Liver (tissue), 9 donors: ENCODE results near the gene ELL2. TPM values are rescaled to one million over a fixed set of nuclear protein-coding genes. Genes with fewer than 3 reads are reported as not detected.

Source experiments
- DNase-seq: peaks from one replicate; pipeline ENCODE4 v3.0.0-alpha.2; 2017; ENCODE audit warnings: low spot score
- H3K27ac ChIP-seq, 2 donors: one replicate each; pipeline ENCODE4 v1.7.0; 2013; ENCODE audit warnings: inconsistent platforms in 2 of 2, low read length in 2 of 2, control low read depth in 1 of 2, low read depth in 1 of 2, mild to moderate bottlenecking in 1 of 2
- H3K27me3 ChIP-seq, 4 donors: one replicate each; pipeline versions ENCODE4 v1.6.1 to v1.7.0; 2013; ENCODE audit warnings: low read length in 3 of 4, inconsistent platforms in 1 of 4, mild to moderate bottlenecking in 1 of 4, moderate library complexity in 1 of 4; ENCODE audit not compliant: control insufficient read depth in 4 of 4, insufficient read depth in 4 of 4
- H3K36me3 ChIP-seq, 4 donors: one replicate each; pipeline versions ENCODE4 v1.6.1 to v1.7.0; 2013; ENCODE audit warnings: low read length in 3 of 4, mild to moderate bottlenecking in 3 of 4, low read depth in 1 of 4, moderate library complexity in 1 of 4; ENCODE audit not compliant: control insufficient read depth in 4 of 4, insufficient read depth in 3 of 4
- H3K4me1 ChIP-seq, 4 donors: one replicate each; pipeline versions ENCODE4 v1.6.1 to v1.7.0; 2013; ENCODE audit warnings: low read length in 3 of 4, mild to moderate bottlenecking in 3 of 4, moderate library complexity in 1 of 4; ENCODE audit not compliant: control insufficient read depth in 4 of 4, insufficient read depth in 4 of 4
- H3K4me3 ChIP-seq, 3 donors: one replicate each; pipeline versions ENCODE4 v1.6.1 to v1.7.0; 2013; ENCODE audit warnings: low read length in 3 of 3, control low read depth in 1 of 3, low read depth in 1 of 3, mild to moderate bottlenecking in 1 of 3
- H3K9ac ChIP-seq, 2 donors: one replicate each; pipeline ENCODE4 v1.7.0; 2013; ENCODE audit warnings: low read length in 2 of 2, mild to moderate bottlenecking in 2 of 2, moderate library complexity in 2 of 2, control low read depth in 1 of 2, low read depth in 1 of 2
- H3K9me3 ChIP-seq, 4 donors: one replicate each; pipeline versions ENCODE4 v1.6.1 to v1.7.0; 2013; ENCODE audit warnings: low read length in 3 of 4; ENCODE audit not compliant: control insufficient read depth in 4 of 4
- FOXA1 ChIP-seq: IDR thresholded peaks from 2 replicates; pipeline ENCODE4 v1.6.1; 2016; ENCODE audit warnings: antibody characterized with exemption
- FOXA2 ChIP-seq: IDR thresholded peaks from 2 replicates; pipeline ENCODE4 v1.6.1; 2016; ENCODE audit warnings: antibody characterized with exemption
- GABPA ChIP-seq, 2 donors: IDR thresholded peaks in 1 of 2; conservative IDR thresholded peaks in 1 of 2; 2 replicates each; pipeline ENCODE4 v1.6.1; 2016; ENCODE audit warnings: antibody characterized with exemption in 2 of 2, mild to moderate bottlenecking in 1 of 2, moderate library complexity in 1 of 2
- HNF4A ChIP-seq, 2 donors: conservative IDR thresholded peaks; 2 replicates each; pipeline ENCODE4 v1.6.1; 2016; ENCODE audit warnings: antibody characterized with exemption in 2 of 2, mild to moderate bottlenecking in 2 of 2
- HNF4G ChIP-seq: IDR thresholded peaks from 2 replicates; pipeline ENCODE4 v1.6.1; 2016; ENCODE audit warnings: antibody characterized with exemption
- JUND ChIP-seq, 2 donors: IDR thresholded peaks; 2 replicates each; pipeline ENCODE4 v1.6.1; 2016; ENCODE audit warnings: antibody characterized with exemption in 2 of 2
- NR2F2 ChIP-seq: IDR thresholded peaks from 2 replicates; pipeline ENCODE4 v1.6.1; 2016; ENCODE audit warnings: antibody characterized with exemption
- RAD21 ChIP-seq, 2 donors: IDR thresholded peaks; 2 replicates each; pipeline ENCODE4 v1.6.1; 2016; ENCODE audit warnings: antibody characterized with exemption in 2 of 2, mild to moderate bottlenecking in 2 of 2
- RXRA ChIP-seq, 2 donors: IDR thresholded peaks; 2 replicates each; pipeline ENCODE4 v1.6.1; 2017 to 2018; ENCODE audit warnings: antibody characterized with exemption in 2 of 2, mild to moderate bottlenecking in 1 of 2
- TAF1 ChIP-seq: conservative IDR thresholded peaks from 2 replicates; pipeline ENCODE4 v1.6.1; 2016; ENCODE audit warnings: antibody characterized with exemption, mild to moderate bottlenecking
- YY1 ChIP-seq: IDR thresholded peaks from 2 replicates; pipeline ENCODE4 v1.6.1; 2016; ENCODE audit warnings: antibody characterized with exemption, mild to moderate bottlenecking
- WGBS: extraction: QIAGEN DNeasy Blood & Tissue Kit; methylation state at CpG from one replicate; pipeline ENCODE4 v1.1.7; 2013; 5-methylcytosine and 5-hydroxymethylcytosine counted together
- polyA plus RNA-seq, 2 donors: library from polyadenylated mRNA; stranded (reverse) in 1 of 2; unstranded in 1 of 2; fragments of 200-250 nt in 1 of 2; fragments of >200 nt in 1 of 2; fragmentation: Nextera tagmentation in 1 of 2; extraction: Ambion mirVana in 1 of 2; gene quantifications; one replicate each; pipeline versions ENCODE4 v1.2.1 to v1.2.3, GENCODE V29; 2013 to 2015
- total RNA-seq, 2 donors: library from RNA; depleted of rRNA; stranded (reverse); fragments of >200 nt; gene quantifications; one replicate each; pipeline ENCODE4 v1.2.3, GENCODE V29; 2014
- TF ChIP-seq, protein P1 (sequence below): IDR thresholded peaks from 2 replicates; pipeline ENCODE4 v1.6.1; 2016; ENCODE audit warnings: antibody characterized with exemption
- TF ChIP-seq, protein P2 (sequence below): fragments of 150-350 bp; IDR thresholded peaks from 2 replicates; pipeline ENCODE4 v1.5.1; 2017; ENCODE audit warnings: improper control_type of control experiment, low read depth, low read length; ENCODE audit not compliant: missing input control
- TF ChIP-seq, protein P3 (sequence below): IDR thresholded peaks from 2 replicates; pipeline ENCODE4 v1.6.1; 2016; ENCODE audit warnings: antibody characterized with exemption, mild to moderate bottlenecking
- TF ChIP-seq, protein P4 (sequence below): IDR thresholded peaks from 2 replicates; pipeline ENCODE4 v1.6.1; 2016; ENCODE audit warnings: antibody characterized with exemption
- TF ChIP-seq, protein P5 (sequence below): IDR thresholded peaks from 2 replicates; pipeline ENCODE4 v1.6.1; 2016; ENCODE audit warnings: antibody characterized with exemption
- donor health status: healthy.
- donor health status: healthy.
- donor health status: healthy.
- donor health status: healthy.
- donor health status: healthy.

Gene ELL2
- total and polyA plus RNA-seq, 4 donors = 21.0 to 64.5 (median 45.9) TPM

DNA sequence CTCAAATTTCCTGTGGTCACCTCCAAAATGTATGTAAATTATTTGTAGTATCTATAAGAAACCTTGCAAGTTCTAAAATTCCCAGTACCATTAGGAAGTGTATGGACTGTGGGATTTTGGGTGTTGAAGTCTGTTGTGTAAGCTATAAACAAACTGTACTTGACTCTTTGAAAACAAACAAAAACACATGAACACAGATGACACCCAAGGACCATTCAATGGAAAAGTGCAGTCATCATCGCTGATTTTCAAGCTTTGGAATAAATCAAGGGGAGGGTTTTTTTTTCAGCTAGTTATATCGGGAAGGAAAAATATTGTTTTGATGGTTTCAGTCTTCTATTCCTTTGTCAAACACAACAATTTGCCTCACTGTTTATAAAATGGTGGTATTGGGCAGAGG lies 49.6 kb downstream of the ELL2 start:
- WGBS = 58% methylated on average over 2 of the region's 2 CpGs
- H3K27me3 ChIP-seq = no peaks in the 10 kb centered on the region
- TF ChIP-seq GABPA (IDR thresholded peaks at IDR 0.05 in 1 of 2, conservative IDR thresholded peaks at IDR 0.05 in 1 of 2) (no peak), JUND (IDR thresholded peaks at IDR 0.05) (peak; percentile 73 to 90), RXRA (IDR thresholded peaks at IDR 0.05) (peak in 1 of 2 donors; percentile 18)
- TF ChIP-seq, protein P1, sequence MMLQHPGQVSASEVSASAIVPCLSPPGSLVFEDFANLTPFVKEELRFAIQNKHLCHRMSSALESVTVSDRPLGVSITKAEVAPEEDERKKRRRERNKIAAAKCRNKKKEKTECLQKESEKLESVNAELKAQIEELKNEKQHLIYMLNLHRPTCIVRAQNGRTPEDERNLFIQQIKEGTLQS = peak; percentile 68
- H3K36me3 ChIP-seq = peaks cover 3 to 28% (median 23%) of the 10 kb centered on the region in 4 donors
- H3K9me3 ChIP-seq = no peaks in the 10 kb centered on the region
- no peak overlapping the region for H3K4me3 ChIP-seq
- H3K9ac ChIP-seq = no peak overlapping the region
- peaks cover 5 to 19% (median 15%) of the 10 kb centered on the region in 4 donors for H3K4me1 ChIP-seq
- DNase-seq = no peak
- peak overlapping the region; percentile 31 to 35 for H3K27ac ChIP-seq

DNA sequence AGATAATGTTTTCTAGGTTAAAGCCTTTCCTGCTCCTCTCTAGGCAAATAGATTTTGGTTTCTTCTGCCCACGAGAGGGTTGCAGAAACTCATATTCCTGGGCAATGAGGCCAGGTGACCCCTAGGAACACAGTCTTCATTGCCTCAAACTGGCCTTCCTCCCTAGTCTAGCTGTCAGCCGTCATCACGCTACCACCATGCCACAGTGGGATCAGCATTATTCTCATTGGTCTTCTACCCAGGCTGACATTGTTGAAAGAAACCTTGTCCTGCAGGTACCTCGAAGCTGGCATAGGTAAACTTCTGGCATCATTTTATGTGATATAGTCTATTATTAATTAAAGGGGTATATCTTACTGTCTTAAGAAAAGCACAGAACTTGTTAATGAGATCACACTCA lies 51.1 kb downstream of the ELL2 start:
- TF ChIP-seq FOXA1 (no peak), NR2F2 (no peak), YY1 (no peak), JUND (IDR thresholded peaks at IDR 0.05) (no peak), TAF1 (no peak), FOXA2 (no peak), HNF4A (conservative IDR thresholded peaks at IDR 0.05) (no peak), HNF4G (no peak), RXRA (IDR thresholded peaks at IDR 0.05) (no peak), GABPA (IDR thresholded peaks at IDR 0.05 in 1 of 2, conservative IDR thresholded peaks at IDR 0.05 in 1 of 2) (no peak), RAD21 (IDR thresholded peaks at IDR 0.05) (no peak)
- TF ChIP-seq, protein P2, sequence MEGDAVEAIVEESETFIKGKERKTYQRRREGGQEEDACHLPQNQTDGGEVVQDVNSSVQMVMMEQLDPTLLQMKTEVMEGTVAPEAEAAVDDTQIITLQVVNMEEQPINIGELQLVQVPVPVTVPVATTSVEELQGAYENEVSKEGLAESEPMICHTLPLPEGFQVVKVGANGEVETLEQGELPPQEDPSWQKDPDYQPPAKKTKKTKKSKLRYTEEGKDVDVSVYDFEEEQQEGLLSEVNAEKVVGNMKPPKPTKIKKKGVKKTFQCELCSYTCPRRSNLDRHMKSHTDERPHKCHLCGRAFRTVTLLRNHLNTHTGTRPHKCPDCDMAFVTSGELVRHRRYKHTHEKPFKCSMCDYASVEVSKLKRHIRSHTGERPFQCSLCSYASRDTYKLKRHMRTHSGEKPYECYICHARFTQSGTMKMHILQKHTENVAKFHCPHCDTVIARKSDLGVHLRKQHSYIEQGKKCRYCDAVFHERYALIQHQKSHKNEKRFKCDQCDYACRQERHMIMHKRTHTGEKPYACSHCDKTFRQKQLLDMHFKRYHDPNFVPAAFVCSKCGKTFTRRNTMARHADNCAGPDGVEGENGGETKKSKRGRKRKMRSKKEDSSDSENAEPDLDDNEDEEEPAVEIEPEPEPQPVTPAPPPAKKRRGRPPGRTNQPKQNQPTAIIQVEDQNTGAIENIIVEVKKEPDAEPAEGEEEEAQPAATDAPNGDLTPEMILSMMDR = no peak
- TF ChIP-seq, protein P1 = no peak
- TF ChIP-seq, protein P3, sequence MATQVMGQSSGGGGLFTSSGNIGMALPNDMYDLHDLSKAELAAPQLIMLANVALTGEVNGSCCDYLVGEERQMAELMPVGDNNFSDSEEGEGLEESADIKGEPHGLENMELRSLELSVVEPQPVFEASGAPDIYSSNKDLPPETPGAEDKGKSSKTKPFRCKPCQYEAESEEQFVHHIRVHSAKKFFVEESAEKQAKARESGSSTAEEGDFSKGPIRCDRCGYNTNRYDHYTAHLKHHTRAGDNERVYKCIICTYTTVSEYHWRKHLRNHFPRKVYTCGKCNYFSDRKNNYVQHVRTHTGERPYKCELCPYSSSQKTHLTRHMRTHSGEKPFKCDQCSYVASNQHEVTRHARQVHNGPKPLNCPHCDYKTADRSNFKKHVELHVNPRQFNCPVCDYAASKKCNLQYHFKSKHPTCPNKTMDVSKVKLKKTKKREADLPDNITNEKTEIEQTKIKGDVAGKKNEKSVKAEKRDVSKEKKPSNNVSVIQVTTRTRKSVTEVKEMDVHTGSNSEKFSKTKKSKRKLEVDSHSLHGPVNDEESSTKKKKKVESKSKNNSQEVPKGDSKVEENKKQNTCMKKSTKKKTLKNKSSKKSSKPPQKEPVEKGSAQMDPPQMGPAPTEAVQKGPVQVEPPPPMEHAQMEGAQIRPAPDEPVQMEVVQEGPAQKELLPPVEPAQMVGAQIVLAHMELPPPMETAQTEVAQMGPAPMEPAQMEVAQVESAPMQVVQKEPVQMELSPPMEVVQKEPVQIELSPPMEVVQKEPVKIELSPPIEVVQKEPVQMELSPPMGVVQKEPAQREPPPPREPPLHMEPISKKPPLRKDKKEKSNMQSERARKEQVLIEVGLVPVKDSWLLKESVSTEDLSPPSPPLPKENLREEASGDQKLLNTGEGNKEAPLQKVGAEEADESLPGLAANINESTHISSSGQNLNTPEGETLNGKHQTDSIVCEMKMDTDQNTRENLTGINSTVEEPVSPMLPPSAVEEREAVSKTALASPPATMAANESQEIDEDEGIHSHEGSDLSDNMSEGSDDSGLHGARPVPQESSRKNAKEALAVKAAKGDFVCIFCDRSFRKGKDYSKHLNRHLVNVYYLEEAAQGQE = no peak
- TF ChIP-seq, protein P4, sequence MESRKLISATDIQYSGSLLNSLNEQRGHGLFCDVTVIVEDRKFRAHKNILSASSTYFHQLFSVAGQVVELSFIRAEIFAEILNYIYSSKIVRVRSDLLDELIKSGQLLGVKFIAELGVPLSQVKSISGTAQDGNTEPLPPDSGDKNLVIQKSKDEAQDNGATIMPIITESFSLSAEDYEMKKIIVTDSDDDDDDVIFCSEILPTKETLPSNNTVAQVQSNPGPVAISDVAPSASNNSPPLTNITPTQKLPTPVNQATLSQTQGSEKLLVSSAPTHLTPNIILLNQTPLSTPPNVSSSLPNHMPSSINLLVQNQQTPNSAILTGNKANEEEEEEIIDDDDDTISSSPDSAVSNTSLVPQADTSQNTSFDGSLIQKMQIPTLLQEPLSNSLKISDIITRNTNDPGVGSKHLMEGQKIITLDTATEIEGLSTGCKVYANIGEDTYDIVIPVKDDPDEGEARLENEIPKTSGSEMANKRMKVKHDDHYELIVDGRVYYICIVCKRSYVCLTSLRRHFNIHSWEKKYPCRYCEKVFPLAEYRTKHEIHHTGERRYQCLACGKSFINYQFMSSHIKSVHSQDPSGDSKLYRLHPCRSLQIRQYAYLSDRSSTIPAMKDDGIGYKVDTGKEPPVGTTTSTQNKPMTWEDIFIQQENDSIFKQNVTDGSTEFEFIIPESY = no peak
- TF ChIP-seq, protein P5, sequence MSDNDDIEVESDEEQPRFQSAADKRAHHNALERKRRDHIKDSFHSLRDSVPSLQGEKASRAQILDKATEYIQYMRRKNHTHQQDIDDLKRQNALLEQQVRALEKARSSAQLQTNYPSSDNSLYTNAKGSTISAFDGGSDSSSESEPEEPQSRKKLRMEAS = no peak
- Histone ChIP-seq H3K27me3 (no peaks in the 10 kb centered on the region), H3K9ac (no peak overlapping the region), H3K4me3 (no peak overlapping the region), H3K4me1 (peaks cover 3 to 26% (median 19%) of the 10 kb centered on the region in 4 donors), H3K36me3 (peaks cover 3 to 31% (median 24%) of the 10 kb centered on the region in 4 donors), H3K9me3 (no peaks in the 10 kb centered on the region), H3K27ac (no peak overlapping the region)
- no peak for DNase-seq
- WGBS = 92% methylated on average over 4 of the region's 4 CpGs
